Liver (tissue), 9 donors: ENCODE data around the gene HOXA4. TPM values are rescaled to one million over a fixed set of nuclear protein-coding genes. Genes with fewer than 3 reads are reported as not detected.

Experiments
- DNase-seq: peaks from one replicate; pipeline ENCODE4 v3.0.0-alpha.2; 2017; ENCODE audit warnings: low spot score
- H3K27ac ChIP-seq, 2 donors: one replicate each; pipeline ENCODE4 v1.7.0; 2013; ENCODE audit warnings: inconsistent platforms in 2 of 2, low read length in 2 of 2, control low read depth in 1 of 2, low read depth in 1 of 2, mild to moderate bottlenecking in 1 of 2
- H3K27me3 ChIP-seq, 4 donors: one replicate each; pipeline versions ENCODE4 v1.6.1 to v1.7.0; 2013; ENCODE audit warnings: low read length in 3 of 4, inconsistent platforms in 1 of 4, mild to moderate bottlenecking in 1 of 4, moderate library complexity in 1 of 4; ENCODE audit not compliant: control insufficient read depth in 4 of 4, insufficient read depth in 4 of 4
- H3K36me3 ChIP-seq, 4 donors: one replicate each; pipeline versions ENCODE4 v1.6.1 to v1.7.0; 2013; ENCODE audit warnings: low read length in 3 of 4, mild to moderate bottlenecking in 3 of 4, low read depth in 1 of 4, moderate library complexity in 1 of 4; ENCODE audit not compliant: control insufficient read depth in 4 of 4, insufficient read depth in 3 of 4
- H3K4me1 ChIP-seq, 4 donors: one replicate each; pipeline versions ENCODE4 v1.6.1 to v1.7.0; 2013; ENCODE audit warnings: low read length in 3 of 4, mild to moderate bottlenecking in 3 of 4, moderate library complexity in 1 of 4; ENCODE audit not compliant: control insufficient read depth in 4 of 4, insufficient read depth in 4 of 4
- H3K4me3 ChIP-seq, 3 donors: one replicate each; pipeline versions ENCODE4 v1.6.1 to v1.7.0; 2013; ENCODE audit warnings: low read length in 3 of 3, control low read depth in 1 of 3, low read depth in 1 of 3, mild to moderate bottlenecking in 1 of 3
- H3K9ac ChIP-seq, 2 donors: one replicate each; pipeline ENCODE4 v1.7.0; 2013; ENCODE audit warnings: low read length in 2 of 2, mild to moderate bottlenecking in 2 of 2, moderate library complexity in 2 of 2, control low read depth in 1 of 2, low read depth in 1 of 2
- H3K9me3 ChIP-seq, 4 donors: one replicate each; pipeline versions ENCODE4 v1.6.1 to v1.7.0; 2013; ENCODE audit warnings: low read length in 3 of 4; ENCODE audit not compliant: control insufficient read depth in 4 of 4
- ATF3 ChIP-seq: IDR thresholded peaks from 2 replicates; pipeline ENCODE4 v1.6.1; 2016; ENCODE audit warnings: antibody characterized with exemption
- EGR1 ChIP-seq, 2 donors: IDR thresholded peaks; 2 replicates each; pipeline ENCODE4 v1.6.1; 2016 to 2018; ENCODE audit warnings: antibody characterized with exemption in 2 of 2, low read depth in 2 of 2
- FOXA1 ChIP-seq: IDR thresholded peaks from 2 replicates; pipeline ENCODE4 v1.6.1; 2016; ENCODE audit warnings: antibody characterized with exemption
- FOXA2 ChIP-seq: IDR thresholded peaks from 2 replicates; pipeline ENCODE4 v1.6.1; 2016; ENCODE audit warnings: antibody characterized with exemption
- GABPA ChIP-seq, 2 donors: IDR thresholded peaks in 1 of 2; conservative IDR thresholded peaks in 1 of 2; 2 replicates each; pipeline ENCODE4 v1.6.1; 2016; ENCODE audit warnings: antibody characterized with exemption in 2 of 2, mild to moderate bottlenecking in 1 of 2, moderate library complexity in 1 of 2
- HNF4A ChIP-seq, 2 donors: conservative IDR thresholded peaks; 2 replicates each; pipeline ENCODE4 v1.6.1; 2016; ENCODE audit warnings: antibody characterized with exemption in 2 of 2, mild to moderate bottlenecking in 2 of 2
- JUND ChIP-seq, 2 donors: IDR thresholded peaks; 2 replicates each; pipeline ENCODE4 v1.6.1; 2016; ENCODE audit warnings: antibody characterized with exemption in 2 of 2
- NR2F2 ChIP-seq: IDR thresholded peaks from 2 replicates; pipeline ENCODE4 v1.6.1; 2016; ENCODE audit warnings: antibody characterized with exemption
- RAD21 ChIP-seq, 2 donors: IDR thresholded peaks; 2 replicates each; pipeline ENCODE4 v1.6.1; 2016; ENCODE audit warnings: antibody characterized with exemption in 2 of 2, mild to moderate bottlenecking in 2 of 2
- SP1 ChIP-seq: IDR thresholded peaks from 2 replicates; pipeline ENCODE4 v1.6.1; 2018; ENCODE audit warnings: antibody characterized with exemption, mild to moderate bottlenecking
- YY1 ChIP-seq: IDR thresholded peaks from 2 replicates; pipeline ENCODE4 v1.6.1; 2016; ENCODE audit warnings: antibody characterized with exemption, mild to moderate bottlenecking
- ZBTB33 ChIP-seq: IDR thresholded peaks from 2 replicates; pipeline ENCODE4 v1.6.1; 2016; ENCODE audit warnings: antibody characterized with exemption
- WGBS: extraction: QIAGEN DNeasy Blood & Tissue Kit; methylation state at CpG from one replicate; pipeline ENCODE4 v1.1.7; 2013; 5-methylcytosine and 5-hydroxymethylcytosine counted together
- polyA plus RNA-seq, 2 donors: library from polyadenylated mRNA; stranded (reverse) in 1 of 2; unstranded in 1 of 2; fragments of 200-250 nt in 1 of 2; fragments of >200 nt in 1 of 2; fragmentation: Nextera tagmentation in 1 of 2; extraction: Ambion mirVana in 1 of 2; gene quantifications; one replicate each; pipeline versions ENCODE4 v1.2.1 to v1.2.3, GENCODE V29; 2013 to 2015
- total RNA-seq, 2 donors: library from RNA; depleted of rRNA; stranded (reverse); fragments of >200 nt; gene quantifications; one replicate each; pipeline ENCODE4 v1.2.3, GENCODE V29; 2014
- TF ChIP-seq, protein P1 (sequence below): IDR thresholded peaks from 2 replicates; pipeline ENCODE4 v1.6.1; 2016; ENCODE audit warnings: antibody characterized with exemption, mild to moderate bottlenecking
- TF ChIP-seq, protein P2 (sequence below): IDR thresholded peaks from 2 replicates; pipeline ENCODE4 v1.6.1; 2016; ENCODE audit warnings: antibody characterized with exemption
- donor health status: healthy.
- donor health status: healthy.
- donor health status: healthy.
- donor health status: healthy.
- donor health status: healthy.

The HOXA4 gene
- total and polyA plus RNA-seq, 4 donors = 0.17 to 1.1 (median 0.30) TPM

DNA sequence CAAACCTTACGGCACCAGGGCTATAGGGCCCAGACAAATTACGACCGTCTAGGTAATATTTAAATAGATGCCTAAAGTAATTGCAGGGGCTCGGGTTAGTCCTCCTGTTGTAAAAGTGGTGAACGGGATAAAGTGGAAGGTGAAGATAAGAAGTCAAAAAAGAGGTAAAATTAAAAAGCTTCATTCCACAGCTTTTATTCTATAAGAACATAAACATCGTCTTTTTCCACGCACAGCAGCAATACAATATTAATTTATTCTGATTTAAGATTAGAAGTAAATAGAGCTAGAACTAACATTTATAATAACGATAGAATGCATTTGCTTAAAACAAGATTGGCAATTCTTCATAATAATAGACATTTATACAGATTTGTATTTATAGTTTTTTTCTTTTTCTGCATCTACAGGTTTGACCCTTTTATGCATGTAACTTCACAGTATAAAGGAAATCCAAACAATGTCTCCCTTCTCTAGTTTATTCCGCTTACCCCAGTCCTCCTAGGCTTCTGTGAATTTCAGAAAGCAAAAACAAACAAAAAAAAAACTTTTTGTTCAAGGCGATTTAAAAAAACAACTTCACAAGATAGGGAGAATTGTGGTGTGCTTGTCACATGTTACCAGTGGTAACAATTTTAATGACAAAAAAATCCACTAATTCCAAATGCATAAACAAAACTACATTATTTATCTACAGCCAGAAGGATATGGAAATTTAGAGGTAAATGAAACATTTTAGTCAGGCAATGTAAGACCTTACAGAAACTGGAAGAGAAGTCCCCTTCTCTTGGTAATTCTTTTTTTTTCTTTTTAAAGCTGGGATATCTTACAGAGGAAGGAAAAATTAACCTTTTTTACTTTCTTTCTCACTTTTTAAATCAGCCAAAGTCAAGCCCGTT is 40.1 kb upstream of the HOXA4 start:
- DNase-seq = no peak

More for the DNA sequence above, 40.1 kb upstream of the HOXA4 start:
- no peaks in the 10 kb centered on the region for H3K36me3 ChIP-seq
- no peak overlapping the region for H3K4me3 ChIP-seq
- no peak overlapping the region for H3K27ac ChIP-seq
- peaks cover 0 to 2% (median under 1%) of the 10 kb centered on the region in 4 donors for H3K9me3 ChIP-seq
- TF ChIP-seq NR2F2 (no peak), ZBTB33 (no peak), FOXA1 (no peak), EGR1 (IDR thresholded peaks at IDR 0.05; ENCODE audit: low read depth in 2 of 2) (no peak), JUND (IDR thresholded peaks at IDR 0.05) (no peak), HNF4A (conservative IDR thresholded peaks at IDR 0.05) (no peak), RAD21 (IDR thresholded peaks at IDR 0.05) (no peak), YY1 (no peak), ATF3 (no peak), GABPA (IDR thresholded peaks at IDR 0.05 in 1 of 2, conservative IDR thresholded peaks at IDR 0.05 in 1 of 2) (no peak), FOXA2 (no peak), SP1 (no peak)
- TF ChIP-seq, protein P1, sequence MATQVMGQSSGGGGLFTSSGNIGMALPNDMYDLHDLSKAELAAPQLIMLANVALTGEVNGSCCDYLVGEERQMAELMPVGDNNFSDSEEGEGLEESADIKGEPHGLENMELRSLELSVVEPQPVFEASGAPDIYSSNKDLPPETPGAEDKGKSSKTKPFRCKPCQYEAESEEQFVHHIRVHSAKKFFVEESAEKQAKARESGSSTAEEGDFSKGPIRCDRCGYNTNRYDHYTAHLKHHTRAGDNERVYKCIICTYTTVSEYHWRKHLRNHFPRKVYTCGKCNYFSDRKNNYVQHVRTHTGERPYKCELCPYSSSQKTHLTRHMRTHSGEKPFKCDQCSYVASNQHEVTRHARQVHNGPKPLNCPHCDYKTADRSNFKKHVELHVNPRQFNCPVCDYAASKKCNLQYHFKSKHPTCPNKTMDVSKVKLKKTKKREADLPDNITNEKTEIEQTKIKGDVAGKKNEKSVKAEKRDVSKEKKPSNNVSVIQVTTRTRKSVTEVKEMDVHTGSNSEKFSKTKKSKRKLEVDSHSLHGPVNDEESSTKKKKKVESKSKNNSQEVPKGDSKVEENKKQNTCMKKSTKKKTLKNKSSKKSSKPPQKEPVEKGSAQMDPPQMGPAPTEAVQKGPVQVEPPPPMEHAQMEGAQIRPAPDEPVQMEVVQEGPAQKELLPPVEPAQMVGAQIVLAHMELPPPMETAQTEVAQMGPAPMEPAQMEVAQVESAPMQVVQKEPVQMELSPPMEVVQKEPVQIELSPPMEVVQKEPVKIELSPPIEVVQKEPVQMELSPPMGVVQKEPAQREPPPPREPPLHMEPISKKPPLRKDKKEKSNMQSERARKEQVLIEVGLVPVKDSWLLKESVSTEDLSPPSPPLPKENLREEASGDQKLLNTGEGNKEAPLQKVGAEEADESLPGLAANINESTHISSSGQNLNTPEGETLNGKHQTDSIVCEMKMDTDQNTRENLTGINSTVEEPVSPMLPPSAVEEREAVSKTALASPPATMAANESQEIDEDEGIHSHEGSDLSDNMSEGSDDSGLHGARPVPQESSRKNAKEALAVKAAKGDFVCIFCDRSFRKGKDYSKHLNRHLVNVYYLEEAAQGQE = no peak
- TF ChIP-seq, protein P2, sequence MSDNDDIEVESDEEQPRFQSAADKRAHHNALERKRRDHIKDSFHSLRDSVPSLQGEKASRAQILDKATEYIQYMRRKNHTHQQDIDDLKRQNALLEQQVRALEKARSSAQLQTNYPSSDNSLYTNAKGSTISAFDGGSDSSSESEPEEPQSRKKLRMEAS = no peak
- WGBS = 14% methylated on average over 11 of the region's 11 CpGs
- H3K4me1 ChIP-seq = peaks cover 9 to 15% (median 15%) of the 10 kb centered on the region in 4 donors
- H3K27me3 ChIP-seq = peaks cover 14 to 56% (median 32%) of the 10 kb centered on the region in 4 donors
- H3K9ac ChIP-seq = no peak overlapping the region
